VCaP (cell line): ENCODE measurements around the gene RERE.
"Not testable (repeated sequence)": the region's sequence is repeated elsewhere in the genome, so short reads cannot be mapped to it uniquely, and the experiment has no call there.

Experiments used
- H3K27ac ChIP-seq: fragments of 450-650 bp; 2 replicates; pipeline ENCODE4 v1.5.1; 2017
- CTCF ChIP-seq: fragments of 450-650 bp; conservative IDR thresholded peaks from 2 replicates; pipeline ENCODE4 v1.5.1; 2017; ENCODE audit warnings: mild to moderate bottlenecking, moderate library complexity

Gene RERE

GRCh38 chr1:8791819-8792218 lies 25.6 kb downstream of the RERE start:
- no peak for TF ChIP-seq CTCF
- no peak overlapping the region for H3K27ac ChIP-seq

- TF ChIP-seq CTCF, result no peak
- H3K27ac ChIP-seq, result no peak overlapping the region
Observed at GRCh38 chr1:8790987-8791386, 26.5 kb downstream of the RERE start.

- no peak for TF ChIP-seq CTCF
- H3K27ac ChIP-seq, result no peak overlapping the region
Observed at GRCh38 chr1:8790478-8790877, 27.0 kb downstream of the RERE start.

GRCh38 chr1:8789314-8790214 lies 27.9 kb downstream of the RERE start:
- no peak for TF ChIP-seq CTCF
- no peak overlapping the region for H3K27ac ChIP-seq

GRCh38 chr1:8787218-8787617 lies 30.2 kb downstream of the RERE start:
- no peak for TF ChIP-seq CTCF
- no peak overlapping the region for H3K27ac ChIP-seq

- not testable (repeated sequence) for H3K27ac ChIP-seq
Observed at GRCh38 chr1:8786204-8786603, 31.2 kb downstream of the RERE start.

GRCh38 chr1:8782955-8783354 lies 34.5 kb downstream of the RERE start:
- no peak overlapping the region for H3K27ac ChIP-seq
- no peak for TF ChIP-seq CTCF

- TF ChIP-seq CTCF, result no peak
- H3K27ac ChIP-seq, result no peak overlapping the region
Observed at GRCh38 chr1:8782001-8782620, 35.3 kb downstream of the RERE start.
